T-helper 2 cell (primary cell): ENCODE results near the gene AMPD2.
A peak's percentile ranks its signal among the peaks of the same experiment; 100 is the strongest.

Experiments used
- DNase-seq, 5 experiments: peaks; one replicate each; pipeline versions ENCODE4 v3.0.0 to v3.0.0-alpha.2; 2012 to 2022

AMPD2 gene

GRCh38 chr1:109630898-109631512 lies 11.4 kb downstream of the AMPD2 start:
- DNase-seq = no peak

GRCh38 chr1:109631513-109632505 lies 12.2 kb downstream of the AMPD2 start:
- no peak for DNase-seq

DNA sequence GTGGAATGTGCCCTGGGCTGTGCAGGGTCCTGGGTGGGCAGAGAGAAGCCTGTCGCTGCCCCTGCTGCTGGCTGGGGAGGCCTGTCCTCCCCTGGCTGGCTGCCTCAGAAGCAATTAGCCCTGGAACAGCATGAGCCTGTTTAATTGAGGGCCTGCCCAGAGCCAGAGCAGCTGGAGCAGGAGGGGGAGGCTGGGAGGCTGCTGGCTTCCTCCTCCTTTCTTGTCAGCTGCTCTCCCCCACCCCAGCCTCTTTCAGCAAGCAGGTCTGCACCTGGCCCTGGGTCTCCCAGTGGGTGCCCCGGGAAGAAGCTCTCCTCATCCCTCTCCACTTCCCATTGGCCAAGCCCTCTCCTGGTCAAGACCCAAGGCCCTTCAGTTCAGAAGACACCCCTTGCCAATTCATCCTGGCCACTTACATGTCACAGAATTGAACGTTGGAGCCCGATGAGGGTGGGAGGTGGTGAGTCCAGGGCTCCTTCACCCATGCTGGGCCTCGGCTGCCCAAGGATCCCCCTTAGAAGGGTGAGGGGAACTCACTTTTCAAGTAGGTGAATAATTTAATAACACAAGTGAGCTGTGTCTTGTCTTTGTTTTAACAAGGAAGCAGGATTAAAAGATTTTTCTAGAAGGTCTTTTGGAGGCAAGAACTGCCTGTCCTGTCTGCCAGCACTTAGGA lies 13.2 kb downstream of the AMPD2 start:
- no peak for DNase-seq

GRCh38 chr1:109634292-109634691 lies 14.7 kb downstream of the AMPD2 start:
- DNase-seq = no peak

DNA sequence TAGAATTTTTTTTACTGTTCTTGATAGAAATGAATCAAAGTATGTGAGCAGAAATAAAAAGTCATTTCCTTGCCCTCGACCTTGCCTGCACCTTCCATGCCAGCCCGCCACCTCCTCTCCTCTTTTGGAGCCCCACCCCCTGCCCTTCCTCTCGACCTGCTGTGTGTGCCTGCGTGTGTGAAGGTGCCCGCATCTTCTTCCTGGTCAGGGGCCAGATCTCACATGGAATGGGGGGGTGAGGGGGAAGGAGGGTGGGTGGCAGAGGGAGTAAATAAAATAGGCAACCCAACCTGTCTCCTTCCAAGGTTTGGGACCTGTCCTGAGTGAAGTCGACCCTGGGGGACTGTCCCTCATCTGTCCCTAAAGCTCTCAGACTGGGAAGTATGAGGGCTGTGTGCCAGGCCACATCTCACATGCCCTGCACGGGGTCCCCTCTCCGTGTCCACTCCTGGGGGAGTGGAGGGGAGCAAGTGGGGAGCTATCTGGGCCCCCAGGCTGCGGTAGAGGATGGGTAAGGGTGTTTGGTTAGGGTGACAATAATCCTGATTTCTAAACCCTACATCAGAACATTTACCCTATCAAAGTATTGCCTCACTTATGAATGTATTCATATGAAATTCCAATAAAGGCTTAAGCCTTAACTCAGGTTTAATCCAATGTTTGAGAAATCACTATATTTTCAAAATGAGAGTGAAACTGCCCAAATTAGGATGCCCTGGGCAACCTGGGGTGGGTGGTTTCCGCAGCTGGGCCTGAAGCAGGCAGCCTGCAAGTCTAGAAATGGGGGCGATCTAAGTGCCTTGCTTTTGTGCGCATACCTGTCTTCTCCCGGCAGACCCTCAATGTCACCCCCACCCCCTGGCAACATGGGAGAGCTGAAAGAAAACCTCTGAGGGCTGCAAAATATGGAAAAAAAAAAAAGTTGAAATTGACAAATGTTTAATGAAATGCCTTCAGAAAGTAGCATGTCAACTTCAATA lies 15.4 kb downstream of the AMPD2 start:
- DNase-seq = peak in 1 of 5 experiments; percentile 40

- DNase-seq = no peak
These were observed 16.2 kb downstream of the AMPD2 start for GRCh38 chr1:109635862-109636200.

DNA sequence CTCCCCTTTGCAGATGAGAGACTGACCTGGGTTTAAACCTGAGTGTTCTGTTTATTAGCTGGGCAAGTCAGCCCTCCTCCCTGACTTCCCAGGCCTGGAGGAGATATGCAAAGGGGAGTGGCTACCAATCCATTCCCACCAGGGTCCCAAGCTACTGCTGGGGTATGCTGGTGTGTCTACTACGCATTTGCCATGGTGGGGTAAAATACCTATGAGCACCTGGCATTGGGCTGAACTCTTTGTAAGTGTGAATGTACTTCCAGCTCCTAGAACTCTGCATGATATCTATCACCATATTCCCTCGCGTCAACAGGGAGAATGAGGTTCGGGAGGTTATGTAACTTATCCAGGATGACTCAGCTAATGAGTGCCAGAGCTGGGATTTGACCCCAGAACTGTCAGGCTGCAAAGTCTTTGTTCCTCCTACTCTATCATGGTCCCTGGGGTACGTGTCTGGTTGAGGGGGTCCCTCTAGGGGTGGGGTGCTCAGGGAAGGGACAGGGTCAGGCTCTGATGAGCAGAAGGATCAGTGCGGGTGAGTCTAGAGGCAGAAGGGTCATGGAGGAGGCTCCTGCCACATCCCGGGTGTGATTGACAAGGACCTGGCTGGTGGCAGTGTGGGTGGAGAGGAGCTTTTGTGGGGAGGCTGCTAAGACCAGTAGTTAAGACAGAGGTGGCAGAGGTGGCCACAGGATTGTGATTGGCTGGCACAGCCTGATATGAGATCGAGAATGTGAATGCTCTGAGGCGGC lies 16.7 kb downstream of the AMPD2 start:
- no peak for DNase-seq

- no peak for DNase-seq
These were observed 17.8 kb downstream of the AMPD2 start for GRCh38 chr1:109637446-109637845.

GRCh38 chr1:109639063-109639840 lies 19.6 kb downstream of the AMPD2 start:
- DNase-seq = no peak

- no peak for DNase-seq
These were observed 20.2 kb downstream of the AMPD2 start for GRCh38 chr1:109639841-109640184.

- DNase-seq = peak; percentile 66 to 93 (median 78)
These were observed 20.7 kb downstream of the AMPD2 start for GRCh38 chr1:109640285-109640865.

GRCh38 chr1:109641078-109641740 lies 21.6 kb downstream of the AMPD2 start:
- DNase-seq = no peak

DNA sequence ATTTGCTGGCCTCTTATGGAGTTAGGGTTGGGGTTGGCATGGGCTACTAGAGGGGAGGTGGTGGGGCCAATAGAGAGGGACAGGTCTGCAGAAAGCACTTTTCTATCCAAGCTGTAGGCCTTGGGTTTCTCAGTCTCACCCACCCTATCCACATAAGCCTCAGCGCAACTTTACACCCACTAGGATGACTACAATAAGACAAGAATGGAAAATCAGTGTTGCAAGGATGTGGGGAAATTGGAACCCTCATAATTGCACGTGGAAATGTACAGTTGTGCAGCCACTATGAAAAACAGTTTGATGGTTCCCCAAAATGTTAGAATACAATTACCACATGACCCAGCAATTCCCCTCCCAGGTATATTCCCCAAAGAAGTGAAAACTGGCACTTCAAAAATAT lies 22.2 kb downstream of the AMPD2 start:
- DNase-seq = no peak

DNA sequence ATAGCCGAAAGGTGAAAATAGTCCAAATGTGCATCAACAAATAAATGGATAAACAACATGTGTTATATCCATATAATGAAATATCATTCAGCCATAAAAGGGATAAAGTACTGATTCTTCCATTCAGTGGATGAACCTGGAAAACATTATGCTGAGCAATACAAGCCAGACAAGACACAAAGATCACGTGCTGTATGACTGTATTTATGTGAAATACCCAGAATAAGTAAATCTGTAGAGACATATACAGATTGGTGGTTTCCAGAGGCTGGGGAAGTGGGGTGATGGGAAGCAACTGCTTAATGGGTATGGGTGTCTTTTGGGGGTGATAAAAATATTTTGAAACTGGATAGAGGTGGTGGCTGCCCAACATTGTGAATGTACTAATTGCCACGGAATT lies 23.0 kb downstream of the AMPD2 start:
- DNase-seq = no peak

DNA sequence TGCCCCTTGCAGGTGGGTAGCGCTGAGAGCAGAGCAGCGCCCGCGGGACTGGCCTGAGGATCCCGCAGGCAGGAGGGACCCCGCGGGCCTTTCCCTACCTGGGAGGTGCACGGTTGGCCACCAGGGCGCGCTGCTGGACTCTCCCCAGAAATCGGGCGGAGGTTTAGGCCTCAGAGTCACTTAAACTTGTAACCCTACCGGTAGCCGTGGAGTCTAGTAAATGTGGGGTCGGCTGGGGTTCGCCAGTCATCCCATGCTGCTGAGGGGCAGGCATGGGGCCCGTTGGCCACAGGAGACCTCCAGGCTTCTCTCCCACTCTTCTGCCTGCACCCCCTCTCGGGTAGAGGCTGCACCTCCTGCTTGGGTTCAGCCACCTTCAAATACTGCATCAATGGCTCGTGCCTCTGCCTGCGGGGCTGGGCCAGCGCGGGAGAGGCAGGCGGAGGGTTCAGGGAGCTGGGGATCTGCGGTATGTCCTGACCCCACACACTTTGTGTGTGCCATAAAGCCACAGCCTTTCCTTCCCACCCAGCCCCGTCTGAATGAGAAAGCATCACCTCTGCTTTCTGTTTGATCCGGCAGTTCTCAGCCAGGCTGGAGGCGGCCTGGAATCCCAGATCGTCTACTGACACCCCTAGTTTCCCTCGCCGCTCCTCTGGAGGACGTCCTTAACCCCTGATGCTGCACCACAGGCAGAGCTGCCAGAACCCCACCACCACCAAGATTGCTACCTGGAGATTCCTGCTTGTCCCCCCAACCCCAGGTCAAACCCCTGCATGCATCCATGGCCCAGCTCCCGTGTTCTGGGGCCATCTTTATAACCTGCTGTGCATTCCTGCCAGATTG lies 24.0 kb downstream of the AMPD2 start:
- peak; percentile 56 to 85 (median 75) for DNase-seq

DNA sequence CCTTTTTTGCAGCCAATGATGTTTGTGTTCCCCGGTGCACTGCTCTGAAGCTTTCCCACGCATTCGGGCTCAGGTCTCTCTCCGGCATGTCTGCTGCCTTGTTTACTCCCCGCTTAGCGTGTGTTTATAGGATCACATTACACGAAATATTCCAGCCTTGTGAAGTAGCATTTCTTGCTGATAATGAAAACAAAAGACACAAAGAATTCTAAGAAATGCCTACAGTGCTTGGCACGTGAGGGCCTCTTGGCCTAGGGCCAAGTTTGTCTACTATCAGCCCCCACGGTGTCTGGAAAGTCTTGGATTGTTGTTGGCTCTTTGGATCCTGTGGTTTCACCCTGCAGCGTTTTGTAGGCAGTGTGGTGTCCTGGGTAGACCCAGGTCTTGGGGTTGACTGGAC lies 25.0 kb downstream of the AMPD2 start:
- DNase-seq = no peak

- peak in 1 of 5 experiments; percentile 46 for DNase-seq
These were observed 29.9 kb downstream of the AMPD2 start for GRCh38 chr1:109649491-109649914.

GRCh38 chr1:109650609-109651008 lies 31.0 kb downstream of the AMPD2 start:
- no peak for DNase-seq

- no peak for DNase-seq
These were observed 32.8 kb downstream of the AMPD2 start for GRCh38 chr1:109652402-109652801.
